Gastroesophageal sphincter (tissue), 3 donors: ENCODE measurements around the gene PRDM16.

Experiments
- CTCF ChIP-seq, 4 experiments: fragments of 200-600 bp in 2 of 4; fragments of 450-650 bp in 2 of 4; sonication (generic) in 1 of 4; IDR thresholded peaks; one replicate each; pipeline ENCODE4 v1.5.1; 2017 to 2019; ENCODE audit warnings: antibody characterized with exemption in 4 of 4, mild to moderate bottlenecking in 2 of 4, moderate library complexity in 2 of 4
- EP300 ChIP-seq: sonication (generic); formaldehyde crosslinking; IDR thresholded peaks from one replicate; pipeline ENCODE4 v1.6.1; 2017; ENCODE audit warnings: antibody characterized with exemption, mild to moderate bottlenecking
- POLR2A ChIP-seq, 2 donors: fragments of 450-650 bp; IDR thresholded peaks; one replicate each; pipeline ENCODE4 v1.6.1; 2017; ENCODE audit warnings: antibody characterized with exemption in 2 of 2, mild to moderate bottlenecking in 2 of 2, moderate library complexity in 1 of 2
- POLR2AphosphoS5 ChIP-seq: sonication (generic); formaldehyde crosslinking; IDR thresholded peaks from one replicate; pipeline ENCODE4 v1.6.1; 2017; ENCODE audit warnings: antibody characterized with exemption

GRCh38 chr1:3078871-3079270 lies 9.9 kb downstream of the PRDM16 start:
- TF ChIP-seq POLR2AphosphoS5, result no peak
- no peak for TF ChIP-seq CTCF (IDR thresholded peaks at IDR 0.05)
- TF ChIP-seq POLR2A (IDR thresholded peaks at IDR 0.05), result no peak
- TF ChIP-seq EP300, result no peak
